Tibial artery (tissue), 4 donors: ENCODE measurements around the gene WASF2.
A peak's percentile ranks its signal among the peaks of the same experiment; 100 is the strongest.
"Not testable (repeated sequence)": the region's sequence is repeated elsewhere in the genome, so short reads cannot be mapped to it uniquely, and the experiment has no call there.

Experiments
- DNase-seq, 2 donors: peaks; one replicate each; pipeline ENCODE4 v3.0.0-alpha.2; 2019
- H3K27ac ChIP-seq, 2 donors: fragments of 200-600 bp; sonication (generic) in 1 of 2; 1 replicate in 1 of 2; 2 replicates in 1 of 2; pipeline ENCODE4 v1.5.1; 2018 to 2019; ENCODE audit warnings: mild to moderate bottlenecking in 1 of 2
- H3K27me3 ChIP-seq, 2 donors: fragments of 200-600 bp; sonication (generic) in 1 of 2; one replicate each; pipeline versions ENCODE4 v1.5.1 to v1.6.0; 2016 to 2019
- H3K36me3 ChIP-seq, 3 donors: fragments of 200-600 bp; sonication (generic) in 2 of 3; one replicate each; pipeline ENCODE4 v1.5.1; 2016 to 2019; ENCODE audit warnings: mild to moderate bottlenecking in 2 of 3
- H3K4me1 ChIP-seq, 4 donors: fragments of 200-600 bp; sonication (generic) in 2 of 4; 1 replicate in 3 of 4; 2 replicates in 1 of 4; pipeline ENCODE4 v1.5.1; 2016 to 2019
- H3K4me3 ChIP-seq, 2 donors: fragments of 200-600 bp; sonication (generic) in 1 of 2; 1 replicate in 1 of 2; 2 replicates in 1 of 2; pipeline ENCODE4 v1.5.1; 2018 to 2019; ENCODE audit warnings: mild to moderate bottlenecking in 2 of 2
- H3K9me3 ChIP-seq, 3 donors: fragments of 200-600 bp; sonication (generic) in 1 of 3; one replicate each; pipeline ENCODE4 v1.5.1; 2016 to 2019
- intact Hi-C: fragments of 100-400 bp; cut with DNase I; formaldehyde crosslinking; loops from one replicate; pipeline ENCODE4 v1.15.0; 2023; ENCODE audit warnings: low total_unique reads
- TF ChIP-seq, protein P1 (sequence below), 2 experiments: fragments of 200-600 bp in 1 of 2; fragments of 450-650 bp in 1 of 2; IDR thresholded peaks; one replicate each; pipeline ENCODE4 v1.5.1; 2017 to 2019; ENCODE audit warnings: antibody characterized with exemption in 2 of 2, mild to moderate bottlenecking in 1 of 2, moderate library complexity in 1 of 2

Gene WASF2

DNA sequence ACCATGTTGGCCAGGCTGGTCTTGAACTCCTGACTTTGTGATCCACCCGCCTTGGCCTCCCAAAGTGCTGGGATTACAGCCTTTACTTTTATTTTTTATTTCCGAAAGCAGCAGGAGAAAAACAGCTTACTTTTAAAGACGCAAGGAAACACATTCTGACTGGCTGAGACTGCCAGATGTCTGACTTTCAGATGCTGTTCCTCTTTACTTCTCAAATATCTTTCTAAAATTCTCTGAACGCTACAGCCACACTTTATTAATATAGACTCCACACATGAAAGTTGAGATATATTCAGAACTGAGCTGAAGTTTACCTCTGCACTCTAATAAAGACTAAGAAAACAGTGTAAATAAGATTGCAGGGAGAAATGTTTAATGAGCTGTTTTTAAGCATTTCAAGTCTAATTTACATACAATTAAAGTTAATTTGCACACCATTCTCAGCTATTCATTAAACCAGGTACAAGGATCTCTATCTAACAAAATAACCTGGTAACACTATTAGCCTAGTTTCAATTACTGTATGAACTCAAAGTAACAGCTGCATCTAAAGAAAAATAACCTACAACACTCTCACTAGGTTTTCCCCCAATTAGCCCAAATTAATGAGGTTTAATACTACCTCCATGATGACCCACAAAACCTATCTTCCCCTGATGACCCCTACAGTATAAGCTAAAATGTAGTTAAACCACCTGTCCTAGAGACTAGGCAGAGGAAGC lies 24.9 kb downstream of the WASF2 start:
- Histone ChIP-seq H3K27me3 (no peaks in the 10 kb centered on the region), H3K9me3 (no peaks in the 10 kb centered on the region), H3K27ac (no peak overlapping the region), H3K36me3 (peaks cover 0 to 14% (median 5%) of the 10 kb centered on the region in 3 donors), H3K4me1 (peaks cover 0 to 71% (median 20%) of the 10 kb centered on the region in 4 donors), H3K4me3 (no peak overlapping the region)
- intact Hi-C loops: no loop called here
- TF ChIP-seq, protein P1, sequence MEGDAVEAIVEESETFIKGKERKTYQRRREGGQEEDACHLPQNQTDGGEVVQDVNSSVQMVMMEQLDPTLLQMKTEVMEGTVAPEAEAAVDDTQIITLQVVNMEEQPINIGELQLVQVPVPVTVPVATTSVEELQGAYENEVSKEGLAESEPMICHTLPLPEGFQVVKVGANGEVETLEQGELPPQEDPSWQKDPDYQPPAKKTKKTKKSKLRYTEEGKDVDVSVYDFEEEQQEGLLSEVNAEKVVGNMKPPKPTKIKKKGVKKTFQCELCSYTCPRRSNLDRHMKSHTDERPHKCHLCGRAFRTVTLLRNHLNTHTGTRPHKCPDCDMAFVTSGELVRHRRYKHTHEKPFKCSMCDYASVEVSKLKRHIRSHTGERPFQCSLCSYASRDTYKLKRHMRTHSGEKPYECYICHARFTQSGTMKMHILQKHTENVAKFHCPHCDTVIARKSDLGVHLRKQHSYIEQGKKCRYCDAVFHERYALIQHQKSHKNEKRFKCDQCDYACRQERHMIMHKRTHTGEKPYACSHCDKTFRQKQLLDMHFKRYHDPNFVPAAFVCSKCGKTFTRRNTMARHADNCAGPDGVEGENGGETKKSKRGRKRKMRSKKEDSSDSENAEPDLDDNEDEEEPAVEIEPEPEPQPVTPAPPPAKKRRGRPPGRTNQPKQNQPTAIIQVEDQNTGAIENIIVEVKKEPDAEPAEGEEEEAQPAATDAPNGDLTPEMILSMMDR (IDR thresholded peaks at IDR 0.05): no peak
- no peak for DNase-seq

- DNase-seq, H3K27ac ChIP-seq, H3K27me3 ChIP-seq, H3K9me3 ChIP-seq, H3K4me3 ChIP-seq, H3K36me3 ChIP-seq, intact Hi-C loops: not testable (repeated sequence)
- peaks cover 0 to 71% (median 23%) of the 10 kb centered on the region in 4 donors for H3K4me1 ChIP-seq
These were observed 26.1 kb downstream of the WASF2 start for GRCh38 chr1:27463916-27464315.

GRCh38 chr1:27458521-27458920 lies 31.4 kb downstream of the WASF2 start:
- H3K27me3 ChIP-seq, H3K27ac ChIP-seq, H3K4me3 ChIP-seq, intact Hi-C loops, H3K36me3 ChIP-seq, DNase-seq, H3K9me3 ChIP-seq: not testable (repeated sequence)
- peaks cover 0 to 62% (median 28%) of the 10 kb centered on the region in 4 donors for H3K4me1 ChIP-seq

DNA sequence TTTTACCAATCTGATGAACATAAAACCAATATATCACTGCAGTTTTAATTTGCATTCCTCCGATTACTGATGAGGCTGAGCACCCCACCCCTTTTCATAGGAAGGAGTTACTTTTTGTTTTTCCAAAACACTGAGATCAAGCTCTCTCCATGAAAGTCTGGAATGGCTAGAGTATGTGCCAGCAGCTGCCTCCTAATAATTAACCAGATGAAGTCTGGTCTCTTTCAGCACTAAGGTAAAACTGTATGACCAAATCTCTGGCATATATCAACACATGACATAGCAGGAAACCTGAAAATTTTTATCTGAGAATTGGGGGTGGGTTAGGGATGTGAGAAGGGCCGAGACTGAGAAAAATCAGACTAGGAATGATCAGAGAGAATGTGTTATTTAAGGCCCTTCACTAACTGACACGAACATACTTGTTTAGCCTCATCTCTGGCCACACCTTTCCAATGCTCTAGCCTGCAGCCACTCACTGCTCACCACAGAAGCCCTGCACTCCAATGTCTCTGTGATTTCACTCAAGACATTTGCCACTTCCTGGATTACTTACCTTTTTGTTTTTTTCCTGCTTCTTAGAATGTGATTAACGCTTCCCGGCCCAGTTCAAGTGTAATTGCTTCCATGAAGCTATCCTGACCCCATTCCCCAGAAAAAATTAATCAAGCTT lies 34.7 kb downstream of the WASF2 start:
- DNase-seq: no peak
- H3K4me3 ChIP-seq: no peak overlapping the region
- intact Hi-C loops: no loop called here
- peaks cover 0 to 64% (median 34%) of the 10 kb centered on the region in 4 donors for H3K4me1 ChIP-seq
- H3K36me3 ChIP-seq: no peaks in the 10 kb centered on the region
- H3K27me3 ChIP-seq: no peaks in the 10 kb centered on the region
- TF ChIP-seq, protein P1 (IDR thresholded peaks at IDR 0.05): no peak
- peak overlapping the region in 1 of 2 donors; percentile 6 for H3K27ac ChIP-seq
- H3K9me3 ChIP-seq: no peaks in the 10 kb centered on the region

GRCh38 chr1:27454610-27455009 lies 35.4 kb downstream of the WASF2 start:
- peaks cover 0 to 2% (median 0%) of the 10 kb centered on the region in 3 donors for H3K36me3 ChIP-seq
- intact Hi-C loops: no loop called here
- H3K4me3 ChIP-seq: no peak overlapping the region
- DNase-seq: no peak
- no peaks in the 10 kb centered on the region for H3K9me3 ChIP-seq
- no peaks in the 10 kb centered on the region for H3K27me3 ChIP-seq
- TF ChIP-seq, protein P1 (IDR thresholded peaks at IDR 0.05): no peak
- H3K4me1 ChIP-seq: peaks cover 0 to 60% (median 29%) of the 10 kb centered on the region in 4 donors
- H3K27ac ChIP-seq: no peak overlapping the region

DNA sequence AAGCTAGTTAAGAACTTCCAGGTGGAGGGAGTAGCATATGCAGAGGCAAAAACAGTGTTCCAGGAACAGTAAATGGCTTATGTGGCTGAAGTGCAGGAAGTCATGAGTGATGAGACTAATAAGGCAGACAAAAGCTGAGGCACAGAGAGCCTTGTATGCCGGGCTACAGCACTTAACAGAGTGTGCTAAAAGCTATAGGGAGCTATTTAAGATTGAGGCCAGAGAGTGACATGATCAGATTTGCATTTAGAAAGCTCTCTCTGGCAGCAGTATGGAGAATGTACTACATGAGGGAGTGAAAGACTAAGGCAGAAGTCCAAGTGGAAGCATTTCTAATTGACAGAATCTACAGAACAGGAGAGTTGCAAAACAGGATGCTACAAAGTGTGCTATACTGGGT lies 38.6 kb downstream of the WASF2 start:
- peaks cover 0 to 8% (median 3%) of the 10 kb centered on the region in 3 donors for H3K36me3 ChIP-seq
- H3K4me3 ChIP-seq: no peak overlapping the region
- TF ChIP-seq, protein P1 (IDR thresholded peaks at IDR 0.05): no peak
- H3K9me3 ChIP-seq: no peaks in the 10 kb centered on the region
- DNase-seq: no peak
- H3K27me3 ChIP-seq: no peaks in the 10 kb centered on the region
- H3K27ac ChIP-seq: no peak overlapping the region
- intact Hi-C loops: no loop called here
- peaks cover 0 to 52% (median 26%) of the 10 kb centered on the region in 4 donors for H3K4me1 ChIP-seq
